Effector memory CD4-positive, alpha-beta T cell (primary cell): ENCODE measurements around the gene PCDHGA4.
"Not testable (repeated sequence)": the region's sequence is repeated elsewhere in the genome, so short reads cannot be mapped to it uniquely, and the experiment has no call there.

Experiments
- DNase-seq, 3 donors: peaks; one replicate each; pipeline ENCODE4 v3.0.0-alpha.2; 2020
- H3K27ac ChIP-seq: 2 replicates; pipeline ENCODE4 v1.7.0; 2013; ENCODE audit warnings: mild to moderate bottlenecking, low read length, moderate library complexity; ENCODE audit not compliant: insufficient read depth, poor library complexity, severe bottlenecking
- H3K27me3 ChIP-seq: replicated peaks from 2 replicates; pipeline ENCODE4 v1.7.0; 2013; ENCODE audit warnings: mild to moderate bottlenecking, low read length; ENCODE audit not compliant: insufficient read depth, control insufficient read depth, poor library complexity, severe bottlenecking
- H3K36me3 ChIP-seq: 2 replicates; pipeline ENCODE4 v1.7.0; 2013; ENCODE audit warnings: mild to moderate bottlenecking, low read length, moderate library complexity; ENCODE audit not compliant: control insufficient read depth, insufficient read depth
- H3K4me1 ChIP-seq: 2 replicates; pipeline ENCODE4 v1.7.0; 2013; ENCODE audit warnings: low read length, mild to moderate bottlenecking; ENCODE audit not compliant: control insufficient read depth, insufficient read depth, poor library complexity, severe bottlenecking
- H3K4me3 ChIP-seq: 2 replicates; pipeline ENCODE4 v1.7.0; 2013; ENCODE audit warnings: low read length, low read depth, mild to moderate bottlenecking; ENCODE audit not compliant: insufficient read depth, poor library complexity, severe bottlenecking
- H3K9me3 ChIP-seq: 2 replicates; pipeline ENCODE4 v1.7.0; 2013; ENCODE audit warnings: mild to moderate bottlenecking, low read length, moderate library complexity; ENCODE audit not compliant: control insufficient read depth
- total RNA-seq, 3 donors: gene quantifications; one replicate each; lab custom pipeline; 2026; lab: John Stamatoyannopoulos, UW

Gene PCDHGA4
- 0 to 1.3 (median 0.58) reads per million in 3 donors for total RNA-seq

DNA sequence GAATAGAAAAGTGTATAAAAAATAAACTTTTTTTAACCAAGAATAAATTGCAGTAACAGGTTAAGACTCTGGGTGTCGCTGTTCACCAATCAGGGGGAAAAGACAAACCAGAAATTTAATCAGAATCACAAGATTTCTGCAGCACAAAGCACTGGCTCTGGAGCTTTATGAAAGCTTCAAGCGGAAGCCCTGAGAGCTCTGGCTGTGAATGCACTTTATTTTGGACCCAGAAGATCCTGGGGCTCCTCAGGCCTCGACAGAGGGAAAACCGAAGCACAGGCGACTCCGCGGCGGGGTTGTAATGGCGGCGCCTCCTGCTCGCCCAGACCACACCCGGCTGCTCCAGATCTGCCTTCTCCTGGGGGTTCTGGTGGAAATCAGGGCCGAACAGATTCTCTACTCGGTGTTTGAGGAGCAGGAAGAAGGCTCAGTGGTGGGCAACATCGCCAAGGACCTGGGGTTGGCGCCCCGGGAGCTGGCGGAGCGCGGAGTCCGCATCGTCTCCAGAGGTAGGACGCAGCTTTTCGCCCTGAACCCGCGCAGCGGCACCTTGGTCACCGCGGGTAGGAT, at the start of gene PCDHGA4:
TSS of gene PCDHGA4 (plus strand) at position 122 of the 570 bp plus-strand sequence. CDS start at position 209, 87 bp downstream.
- DNase-seq, result no peak
- no peak within 1 kb of the TSS for H3K27ac ChIP-seq
- H3K9me3 ChIP-seq, result no peaks in the 10 kb centered on the region
- no peaks in the 10 kb centered on the region for H3K36me3 ChIP-seq
- H3K4me3 ChIP-seq, result peak within 1 kb of the TSS; percentile 13
- no peaks in the 10 kb centered on the region for H3K4me1 ChIP-seq
- H3K27me3 ChIP-seq, result peaks cover 5% of the 10 kb centered on the region

DNA sequence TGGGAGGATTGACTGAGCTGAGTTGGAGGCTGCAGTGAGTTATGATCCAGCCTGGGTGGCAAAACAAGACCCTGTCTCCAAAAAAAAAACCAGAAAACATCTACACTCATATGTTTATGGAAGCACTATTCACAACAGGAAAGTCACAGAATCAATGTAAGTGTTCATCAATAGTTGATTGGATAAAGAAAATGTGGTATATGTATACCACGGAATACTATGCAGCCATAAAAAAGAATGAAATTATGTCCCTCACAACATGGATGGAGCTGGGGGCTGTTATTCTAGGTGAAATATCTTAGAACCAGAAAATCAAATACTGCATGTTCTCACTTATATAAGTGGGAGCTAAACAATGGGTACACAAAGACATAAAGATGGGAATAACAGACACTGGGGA, 48.2 kb upstream of the PCDHGA4 start:
- DNase-seq, result no peak
- Histone ChIP-seq H3K36me3 (no peaks in the 10 kb centered on the region), H3K27ac (no peak overlapping the region), H3K27me3 (no peaks in the 10 kb centered on the region), H3K9me3 (peaks cover 44% of the 10 kb centered on the region), H3K4me3 (no peak overlapping the region), H3K4me1 (no peaks in the 10 kb centered on the region)

DNA sequence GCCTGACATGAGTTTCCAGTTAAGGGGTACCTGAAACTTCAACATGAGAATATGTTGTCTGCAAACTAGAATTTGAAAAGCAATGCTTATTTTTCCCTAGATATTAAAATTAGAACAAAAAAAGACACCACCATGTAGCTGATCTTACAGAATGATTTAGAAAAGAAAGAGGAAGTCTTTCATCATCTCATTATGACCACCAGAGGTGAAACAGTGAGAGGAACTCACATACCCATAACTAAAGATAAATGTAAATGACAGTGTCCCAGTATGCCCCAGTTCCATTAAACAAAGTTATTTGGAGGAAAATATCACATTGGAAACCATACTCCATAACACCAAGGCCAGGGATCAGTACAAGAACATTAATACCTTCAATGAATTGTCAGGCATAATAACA, 41.1 kb upstream of the PCDHGA4 start:
- no peak for DNase-seq
- H3K4me3 ChIP-seq, result no peak overlapping the region
- H3K9me3 ChIP-seq, result peaks cover 27% of the 10 kb centered on the region

DNA sequence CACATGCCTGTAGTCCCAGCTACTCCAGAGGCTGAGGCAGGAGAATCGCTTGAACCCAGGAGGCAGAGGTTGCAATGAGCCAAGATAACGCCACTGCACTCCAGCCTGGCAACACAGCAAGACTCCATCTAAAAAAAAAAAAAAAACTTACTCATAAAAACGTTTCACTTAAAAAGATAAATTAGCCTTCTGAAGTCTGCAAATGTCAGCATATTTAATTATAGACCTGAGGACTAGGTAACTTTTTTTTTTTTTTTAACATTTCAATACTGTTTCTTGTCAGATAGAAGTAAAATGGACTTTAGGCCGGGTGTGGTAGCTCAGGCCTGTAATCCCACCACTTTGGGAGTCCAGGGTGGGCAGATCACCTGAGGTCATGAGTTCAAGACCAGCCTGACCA, 37.9 kb upstream of the PCDHGA4 start:
- DNase-seq, H3K36me3 ChIP-seq, H3K27me3 ChIP-seq, H3K4me1 ChIP-seq, H3K4me3 ChIP-seq, H3K27ac ChIP-seq: not testable (repeated sequence)
- peaks cover 31% of the 10 kb centered on the region for H3K9me3 ChIP-seq

More for the DNA sequence above, 41.1 kb upstream of the PCDHGA4 start:
- no peaks in the 10 kb centered on the region for H3K4me1 ChIP-seq
- H3K27me3 ChIP-seq, result no peaks in the 10 kb centered on the region
- H3K27ac ChIP-seq, result no peak overlapping the region
- H3K36me3 ChIP-seq, result no peaks in the 10 kb centered on the region

DNA sequence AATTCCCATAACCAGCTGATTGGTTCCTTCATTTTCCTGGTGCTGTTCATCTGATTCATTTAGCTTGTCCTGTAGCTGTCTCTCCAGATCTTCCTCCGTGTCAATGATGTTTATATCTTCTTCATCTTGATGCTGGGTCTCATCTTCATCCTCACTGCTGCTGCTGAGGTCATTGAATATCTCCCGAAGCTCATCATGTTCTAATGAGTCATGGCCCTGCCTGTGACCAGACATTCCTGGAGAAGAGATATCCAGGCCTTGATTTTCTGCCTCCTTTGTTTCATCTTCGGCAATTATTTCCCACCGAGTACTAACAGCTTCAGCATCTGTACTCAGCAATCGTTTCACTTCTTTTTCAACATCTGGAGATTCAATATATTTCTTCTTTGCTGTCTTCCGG, 35.6 kb upstream of the PCDHGA4 start:
- H3K27me3 ChIP-seq, result no peaks in the 10 kb centered on the region
- H3K4me1 ChIP-seq, result no peaks in the 10 kb centered on the region
- peaks cover 31% of the 10 kb centered on the region for H3K9me3 ChIP-seq
- peaks cover 9% of the 10 kb centered on the region for H3K36me3 ChIP-seq
- no peak for DNase-seq
- H3K27ac ChIP-seq, result no peak overlapping the region
- H3K4me3 ChIP-seq, result no peak overlapping the region

DNA sequence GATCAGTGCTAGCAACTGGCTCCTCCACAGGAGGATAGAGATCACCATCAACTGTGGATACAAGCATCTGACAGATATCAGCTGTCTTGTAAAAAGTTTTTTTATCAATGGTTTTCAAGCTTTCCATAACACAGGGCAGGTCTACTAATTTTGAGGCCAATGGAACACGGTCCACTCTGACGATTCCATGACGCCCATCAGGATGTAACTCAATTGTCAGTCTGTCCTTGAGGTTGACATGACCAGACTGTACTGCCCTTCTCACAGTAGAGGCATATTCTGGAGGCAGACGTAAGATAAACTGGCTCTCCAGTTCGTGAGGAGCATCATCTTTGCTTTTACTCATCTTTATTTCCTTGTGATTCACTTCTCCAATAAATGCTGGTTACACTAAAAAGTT, 35.1 kb upstream of the PCDHGA4 start:
- H3K27ac ChIP-seq, result no peak overlapping the region
- no peak for DNase-seq

DNA sequence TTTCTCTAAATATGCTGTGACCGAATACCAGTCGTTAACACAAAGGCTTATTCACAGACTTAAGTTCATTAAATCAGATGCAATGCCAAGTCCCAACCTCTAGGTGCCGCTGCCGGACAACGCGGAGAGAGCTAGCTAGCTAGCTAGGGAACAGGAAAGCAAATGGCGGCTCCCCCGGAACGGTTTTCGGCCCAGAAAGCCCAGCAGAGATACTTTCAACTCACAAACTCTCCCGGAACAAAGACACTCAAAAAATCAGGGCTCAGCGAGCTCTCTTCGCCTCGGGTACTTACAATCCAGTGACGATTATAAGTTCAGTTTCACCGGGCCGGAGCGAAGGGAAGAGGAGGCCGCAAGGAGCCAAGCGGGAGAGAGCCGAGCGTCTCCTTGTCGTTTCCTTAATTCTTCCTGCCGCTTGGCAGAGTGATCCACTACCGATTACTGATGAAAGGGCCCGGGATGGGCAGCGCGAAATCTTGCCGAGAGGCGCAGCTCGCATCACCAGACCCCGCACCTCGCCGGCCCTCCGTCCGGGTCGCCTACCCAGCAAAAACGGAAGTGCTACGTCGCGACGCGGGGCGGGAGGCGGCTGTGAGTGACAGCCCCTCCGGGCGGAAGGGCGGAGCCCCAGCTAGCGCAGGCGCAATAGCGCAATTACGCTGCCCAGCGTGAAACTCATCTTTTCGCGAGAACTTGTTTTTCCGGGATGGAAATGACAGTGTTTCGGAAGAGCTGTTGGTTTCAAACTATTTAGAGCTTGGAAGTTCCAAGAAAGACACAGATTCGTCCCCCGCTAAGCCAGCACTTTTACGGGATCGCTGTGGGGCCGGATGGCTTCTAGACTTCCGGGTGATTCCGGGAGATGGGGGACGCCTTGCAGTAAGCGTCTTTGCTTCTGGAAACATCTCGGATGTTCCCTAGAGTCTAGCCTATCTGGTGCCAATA, 34.3 kb upstream of the PCDHGA4 start, which contains the start of gene TAF7:
TSS of gene TAF7 (minus strand) at position 560 of the 945 bp plus-strand sequence. CDS start 740 bp downstream, outside the sequence.
- DNase-seq, result peak; percentile 82 to 89 (median 86)
- Histone ChIP-seq H3K36me3 (peaks cover 9% of the 10 kb centered on the region), H3K9me3 (peaks cover 26% of the 10 kb centered on the region), H3K4me1 (no peaks in the 10 kb centered on the region), H3K27me3 (no peaks in the 10 kb centered on the region), H3K27ac (peak within 1 kb of the TSS; percentile 93), H3K4me3 (peak within 1 kb of the TSS; percentile 71)

More for the DNA sequence above, 35.1 kb upstream of the PCDHGA4 start:
- H3K4me1 ChIP-seq, result no peaks in the 10 kb centered on the region
- no peaks in the 10 kb centered on the region for H3K27me3 ChIP-seq
- H3K4me3 ChIP-seq, result peak overlapping the region; percentile 71
- peaks cover 31% of the 10 kb centered on the region for H3K9me3 ChIP-seq
- H3K36me3 ChIP-seq, result peaks cover 9% of the 10 kb centered on the region

DNA sequence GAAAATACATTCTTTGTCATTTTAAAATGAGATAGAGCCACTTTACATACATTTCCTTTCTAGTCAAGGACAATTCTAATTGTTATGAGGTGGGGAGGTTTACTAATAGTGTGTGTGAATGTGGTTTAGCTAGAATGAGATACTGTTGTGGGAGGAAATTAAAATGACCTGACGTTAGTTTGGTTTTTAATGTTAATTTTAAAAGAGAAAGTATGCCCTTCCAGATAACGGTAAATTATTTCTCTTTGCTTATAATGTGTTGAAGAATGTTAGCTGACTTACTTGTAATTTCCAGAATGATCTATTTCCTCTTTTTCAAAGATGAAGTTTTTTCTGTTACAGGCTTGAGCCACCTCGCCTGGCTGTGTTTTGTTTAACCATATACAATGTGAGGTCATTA, 32.6 kb upstream of the PCDHGA4 start:
- H3K4me3 ChIP-seq, result no peak overlapping the region
- H3K27me3 ChIP-seq, result no peaks in the 10 kb centered on the region
- peaks cover 26% of the 10 kb centered on the region for H3K9me3 ChIP-seq
- no peak overlapping the region for H3K27ac ChIP-seq
- H3K4me1 ChIP-seq, result no peaks in the 10 kb centered on the region
- DNase-seq, result no peak
- peaks cover 9% of the 10 kb centered on the region for H3K36me3 ChIP-seq

DNA sequence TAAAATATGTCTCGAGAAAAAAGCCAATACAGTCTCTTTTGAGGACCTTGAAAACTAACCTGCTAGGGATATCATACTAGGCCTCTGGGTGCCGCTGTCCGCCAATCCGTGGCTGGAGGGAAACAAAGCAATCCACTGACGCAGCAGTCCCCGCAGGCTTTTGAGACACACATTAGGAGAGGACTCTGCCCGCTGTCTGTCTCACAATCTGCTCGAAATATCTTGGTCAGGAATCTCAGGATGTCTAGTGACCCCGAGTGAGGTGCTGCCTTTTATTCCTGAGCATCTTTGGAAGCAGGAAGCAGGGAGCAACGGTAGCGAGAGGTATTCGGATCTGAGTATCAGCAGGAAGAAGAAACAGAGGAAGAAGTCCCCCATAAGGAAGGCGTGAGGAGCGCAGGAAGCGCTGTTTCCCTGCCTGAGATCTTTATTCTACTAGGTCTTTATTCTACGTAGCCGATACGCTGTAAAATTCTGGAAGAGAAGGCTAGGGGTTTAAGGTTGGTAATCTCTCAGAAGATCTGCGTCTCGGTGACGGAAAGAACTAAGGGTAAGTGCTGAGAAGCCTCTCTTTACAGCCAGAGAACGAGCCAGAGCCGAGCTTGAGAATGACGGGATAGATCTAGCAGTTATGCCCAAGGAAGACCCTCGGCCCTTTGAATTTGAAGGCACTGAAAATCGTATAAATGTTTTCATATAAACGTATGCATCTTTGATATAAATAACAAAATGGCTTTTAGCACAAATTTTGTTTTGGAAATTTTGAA, 28.6 kb upstream of the PCDHGA4 start:
- H3K4me1 ChIP-seq, result no peaks in the 10 kb centered on the region
- peak overlapping the region; percentile 56 for H3K27ac ChIP-seq
- peaks cover 7% of the 10 kb centered on the region for H3K9me3 ChIP-seq

More for the DNA sequence above, 28.6 kb upstream of the PCDHGA4 start:
- no peaks in the 10 kb centered on the region for H3K36me3 ChIP-seq
- H3K27me3 ChIP-seq, result peaks cover 5% of the 10 kb centered on the region
- peak overlapping the region; percentile 54 for H3K4me3 ChIP-seq
- DNase-seq, result peak; percentile 48 to 60 (median 51)
